A549 (cell line): ENCODE measurements around the gene RBP3. TPM values are rescaled to one million over a fixed set of nuclear protein-coding genes. Genes with fewer than 3 reads are reported as not detected.

Experiments used
- ATAC-seq, 2 experiments: fragments of 200-7000 bp in 1 of 2; fragments of >200 bp in 1 of 2; cut with Nextera tagmentation in 1 of 2; cut with Tn5 transposase in 1 of 2; 3 replicates each; pipeline versions ENCODE4 v1.8.0 to v1.9.1; 2018 to 2020; ENCODE audit warnings: mild to moderate bottlenecking in 1 of 2, moderate library complexity in 1 of 2
- CTCF ChIA-PET: fragments of 300-600 bp; sonication (Branson Sonifier 250); formaldehyde crosslinking; extraction: SDS; loops from one replicate; lab custom pipeline; 2021; ENCODE audit warnings: antibody characterized with exemption, inconsistent platforms; lab: Yijun Ruan, JAX
- POLR2A ChIA-PET: fragments of 350-600 bp; formaldehyde crosslinking; extraction: SDS; loops from one replicate; lab custom pipeline; 2021; ENCODE audit warnings: antibody characterized with exemption, inconsistent platforms; lab: Yijun Ruan, JAX
- DNase-seq, 2 experiments: peaks; one replicate each; pipeline versions ENCODE4 v3.0.0 to v3.0.0-alpha.2; 2011 to 2016; ENCODE audit warnings: low read depth in 1 of 2, low spot score in 1 of 2
- FAIRE-seq: peaks from 2 replicates; lab custom pipeline; 2011; peaks lifted over from hg19 to GRCh38; lab: Jason Lieb, UNC
- H3K27ac ChIP-seq, 2 experiments: fragments of >200 bp; sonication (Bioruptor Twin); formaldehyde crosslinking; 3 replicates each; pipeline ENCODE4 v1.5.1; 2016 to 2017
- H3K4me1 ChIP-seq: fragments of >200 bp; sonication (Bioruptor Twin); formaldehyde crosslinking; 3 replicates; pipeline ENCODE4 v1.6.1; 2016
- H3K4me2 ChIP-seq: fragments of >200 bp; sonication (Bioruptor Twin); formaldehyde crosslinking; 3 replicates; pipeline ENCODE4 v1.6.1; 2016
- H3K4me3 ChIP-seq: fragments of >200 bp; sonication (Bioruptor Twin); formaldehyde crosslinking; 3 replicates; pipeline ENCODE4 v1.5.1; 2016
- H3K9me3 ChIP-seq: fragments of >200 bp; sonication (Bioruptor Twin); formaldehyde crosslinking; 3 replicates; pipeline ENCODE4 v1.6.1; 2016
- ATOH8 ChIP-seq: fragments of 250-450 bp; sonication (Bioruptor Pico); IDR thresholded peaks from 2 replicates; pipeline ENCODE4 v1.5.0; 2020; ENCODE audit warnings: low read depth, mild to moderate bottlenecking, moderate library complexity
- BHLHE40 ChIP-seq: IDR thresholded peaks from 2 replicates; pipeline ENCODE4 v1.6.1; 2012; ENCODE audit warnings: low read depth, low read length, inconsistent platforms
- CEBPB ChIP-seq, 2 experiments: fragments of >200 bp in 1 of 2; sonication (Bioruptor Twin) in 1 of 2; formaldehyde crosslinking in 1 of 2; IDR thresholded peaks; 2 replicates each; pipeline ENCODE4 v1.6.1; 2012 to 2016
- EHMT2 ChIP-seq: fragments of 200-600 bp; sonication (generic); IDR thresholded peaks from 2 replicates; pipeline ENCODE4 v1.6.1; 2016; ENCODE audit warnings: antibody characterized with exemption, low read depth, mild to moderate bottlenecking, moderate library complexity
- EP300 ChIP-seq, 2 experiments: fragments of >200 bp; sonication (Bioruptor Twin); formaldehyde crosslinking; IDR thresholded peaks; 2 replicates in 1 of 2; 3 replicates in 1 of 2; pipeline ENCODE4 v1.6.1; 2016 to 2017
- FOXS1 ChIP-seq: fragments of 250-450 bp; sonication (Bioruptor Pico); IDR thresholded peaks from 2 replicates; pipeline ENCODE4 v1.5.0; 2020; ENCODE audit warnings: mild to moderate bottlenecking, moderate library complexity
- GATA3 ChIP-seq: IDR thresholded peaks from 2 replicates; pipeline ENCODE4 v1.6.1; 2012; ENCODE audit warnings: borderline replicate concordance
- HEYL ChIP-seq: fragments of 250-450 bp; sonication (Bioruptor Pico); IDR thresholded peaks from 2 replicates; pipeline ENCODE4 v1.8.0; 2021; ENCODE audit warnings: mild to moderate bottlenecking, moderate library complexity
- HOXB5 ChIP-seq: fragments of 250-450 bp; sonication (Bioruptor Pico); IDR thresholded peaks from 2 replicates; pipeline ENCODE4 v1.5.0; 2020; ENCODE audit warnings: mild to moderate bottlenecking, moderate library complexity
- JUN ChIP-seq, 2 experiments: fragments of >200 bp; sonication (Bioruptor Twin); formaldehyde crosslinking; IDR thresholded peaks; 2 replicates in 1 of 2; 3 replicates in 1 of 2; pipeline ENCODE4 v1.6.1; 2016 to 2017
- KDM5A ChIP-seq: fragments of 200-600 bp; sonication (generic); IDR thresholded peaks from 2 replicates; pipeline ENCODE4 v1.6.1; 2016; ENCODE audit warnings: antibody characterized with exemption, mild to moderate bottlenecking
- MAX ChIP-seq: IDR thresholded peaks from 2 replicates; pipeline ENCODE4 v1.6.1; 2012
- MYC ChIP-seq: IDR thresholded peaks from 2 replicates; pipeline ENCODE4 v1.6.1; 2012; ENCODE audit warnings: mild to moderate bottlenecking, inconsistent platforms, low read length, improper control_type of control experiment, borderline replicate concordance
- NFE2L2 ChIP-seq: fragments of 150-350 bp; conservative IDR thresholded peaks from 2 replicates; pipeline ENCODE4 v1.6.1; 2014; ENCODE audit warnings: low read length
- NPAS2 ChIP-seq: fragments of 250-450 bp; sonication (Bioruptor Pico); IDR thresholded peaks from 2 replicates; pipeline ENCODE4 v1.8.0; 2022; ENCODE audit warnings: mild to moderate bottlenecking, moderate library complexity, borderline replicate concordance
- NR3C1 ChIP-seq: fragments of >200 bp; sonication (Bioruptor Twin); formaldehyde crosslinking; IDR thresholded peaks from 3 replicates; pipeline ENCODE4 v1.6.1; 2017
- RFX5 ChIP-seq: fragments of 450-650 bp; IDR thresholded peaks from 2 replicates; pipeline ENCODE4 v1.7.1; 2014; ENCODE audit warnings: antibody characterized with exemption, mild to moderate bottlenecking, moderate library complexity
- USF2 ChIP-seq: fragments of 450-650 bp; IDR thresholded peaks from 2 replicates; pipeline ENCODE4 v1.6.1; 2014; ENCODE audit warnings: antibody characterized with exemption
- ZNF302 ChIP-seq: fragments of 250-450 bp; sonication (Bioruptor Pico); IDR thresholded peaks from 2 replicates; pipeline ENCODE4 v1.9.0; 2021; ENCODE audit warnings: inconsistent platforms, mild to moderate bottlenecking, moderate library complexity
- WGBS: methylation state at CpG from one replicate; pipeline ENCODE4 v1.1.6; 2017; ENCODE audit errors: missing lambda C conversion rate; 5-methylcytosine and 5-hydroxymethylcytosine counted together
- polyA plus RNA-seq, 4 experiments: library from polyadenylated mRNA; depleted of rRNA in 3 of 4; stranded (reverse); fragments of >200 nt; fragmentation: RNase III in 1 of 4; extraction: RNeasy Plus Mini Kit Qiagen cat#74134 plus additional on column Dnase treatment in 1 of 4; gene quantifications; 2 replicates in 3 of 4; 3 replicates in 1 of 4; pipeline ENCODE4 v1.2.3, GENCODE V29; 2011 to 2017
- TF ChIP-seq, protein P1 (sequence below): IDR thresholded peaks from 2 replicates; pipeline ENCODE4 v1.6.1; 2012
- TF ChIP-seq, protein P2 (sequence below): fragments of >200 bp; sonication (Bioruptor Twin); formaldehyde crosslinking; IDR thresholded peaks from 2 replicates; pipeline ENCODE4 v1.6.1; 2016
- TF ChIP-seq, protein P3 (sequence below): fragments of >200 bp; sonication (Bioruptor Twin); formaldehyde crosslinking; IDR thresholded peaks from 3 replicates; pipeline ENCODE4 v1.6.1; 2016

RBP3 gene
- polyA plus RNA-seq, 2 of the 4 experiments (the other 2 are of a cell fraction), result not detected

GRCh38 chr10:47326306-47326926, 21.7 kb upstream of the RBP3 start:
- Histone ChIP-seq H3K4me1 (peaks cover 6% of the 10 kb centered on the region; the same call in 1 of the 3 replicates), H3K9me3 (no peaks in the 10 kb centered on the region), H3K4me2 (no peak overlapping the region), H3K27ac (no peak overlapping the region), H3K4me3 (no peak overlapping the region)
- TF ChIP-seq KDM5A (no peak), USF2 (no peak), NFE2L2 (no peak), MYC (no peak), RFX5 (no peak), ZNF302 (CRISPR knock-in tag) (no peak), HEYL (CRISPR knock-in tag) (no peak), NPAS2 (no peak), BHLHE40 (no peak)
- TF ChIP-seq, protein P1, sequence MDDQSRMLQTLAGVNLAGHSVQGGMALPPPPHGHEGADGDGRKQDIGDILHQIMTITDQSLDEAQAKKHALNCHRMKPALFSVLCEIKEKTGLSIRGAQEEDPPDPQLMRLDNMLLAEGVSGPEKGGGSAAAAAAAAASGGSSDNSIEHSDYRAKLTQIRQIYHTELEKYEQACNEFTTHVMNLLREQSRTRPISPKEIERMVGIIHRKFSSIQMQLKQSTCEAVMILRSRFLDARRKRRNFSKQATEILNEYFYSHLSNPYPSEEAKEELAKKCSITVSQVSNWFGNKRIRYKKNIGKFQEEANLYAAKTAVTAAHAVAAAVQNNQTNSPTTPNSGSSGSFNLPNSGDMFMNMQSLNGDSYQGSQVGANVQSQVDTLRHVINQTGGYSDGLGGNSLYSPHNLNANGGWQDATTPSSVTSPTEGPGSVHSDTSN, result no peak
- TF ChIP-seq, protein P2, sequence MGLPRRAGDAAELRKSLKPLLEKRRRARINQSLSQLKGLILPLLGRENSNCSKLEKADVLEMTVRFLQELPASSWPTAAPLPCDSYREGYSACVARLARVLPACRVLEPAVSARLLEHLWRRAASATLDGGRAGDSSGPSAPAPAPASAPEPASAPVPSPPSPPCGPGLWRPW, result no peak
- no peak for DNase-seq
- ChIA-PET CTCF (interaction anchor here (5.2 to 8.3 kb wide), 2 partner anchors 13 to 14 kb away, joined by 24 to 68 read pairs; no protein-coding TSS in a partner anchor), POLR2A (no interaction called here)
- no peak for FAIRE-seq
- no peak for ATAC-seq
- WGBS, result 47% methylated on average over 5 of the region's 5 CpGs

DNA sequence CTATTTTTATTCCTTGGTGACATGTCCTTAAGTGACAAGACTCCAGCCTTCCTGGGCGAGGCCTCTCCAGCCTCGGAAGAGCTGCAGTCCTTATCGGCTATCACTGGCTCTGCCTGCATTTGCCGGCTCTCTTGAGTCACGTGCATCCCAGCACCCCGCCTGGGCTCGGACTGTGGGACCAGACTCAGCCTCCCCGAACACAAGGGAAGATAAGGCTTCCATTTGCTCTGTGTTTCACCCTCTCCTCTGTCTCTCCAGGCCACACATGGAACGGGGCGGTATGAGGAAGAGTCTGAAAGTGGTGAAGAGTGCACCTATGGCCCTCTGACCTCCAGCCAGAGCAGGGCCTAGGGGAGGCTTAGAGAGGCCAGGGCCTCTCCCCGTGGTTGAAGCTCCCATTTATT, 21.2 kb upstream of the RBP3 start:
- POLR2A ChIA-PET, result no interaction called here
- DNase-seq, result no peak
- Histone ChIP-seq H3K4me3 (no peak overlapping the region), H3K27ac (no peak overlapping the region), H3K4me2 (no peak overlapping the region), H3K4me1 (peaks cover 6% of the 10 kb centered on the region; the same call in 1 of the 3 replicates), H3K9me3 (no peaks in the 10 kb centered on the region)
- TF ChIP-seq, protein P3, sequence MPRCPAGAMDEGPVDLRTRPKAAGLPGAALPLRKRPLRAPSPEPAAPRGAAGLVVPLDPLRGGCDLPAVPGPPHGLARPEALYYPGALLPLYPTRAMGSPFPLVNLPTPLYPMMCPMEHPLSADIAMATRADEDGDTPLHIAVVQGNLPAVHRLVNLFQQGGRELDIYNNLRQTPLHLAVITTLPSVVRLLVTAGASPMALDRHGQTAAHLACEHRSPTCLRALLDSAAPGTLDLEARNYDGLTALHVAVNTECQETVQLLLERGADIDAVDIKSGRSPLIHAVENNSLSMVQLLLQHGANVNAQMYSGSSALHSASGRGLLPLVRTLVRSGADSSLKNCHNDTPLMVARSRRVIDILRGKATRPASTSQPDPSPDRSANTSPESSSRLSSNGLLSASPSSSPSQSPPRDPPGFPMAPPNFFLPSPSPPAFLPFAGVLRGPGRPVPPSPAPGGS, result no peak
- TF ChIP-seq ATOH8 (CRISPR knock-in tag) (no peak), BHLHE40 (no peak), EHMT2 (no peak), KDM5A (no peak), MAX (no peak), ZNF302 (CRISPR knock-in tag) (no peak), JUN (IDR thresholded peaks at IDR 0.05) (no peak), USF2 (no peak), NR3C1 (no peak), HOXB5 (CRISPR knock-in tag) (no peak), EP300 (IDR thresholded peaks at IDR 0.05) (no peak), GATA3 (no peak), CEBPB (IDR thresholded peaks at IDR 0.05) (no peak), NPAS2 (no peak), FOXS1 (no peak)
- TF ChIP-seq, protein P2, result no peak
- no peak for FAIRE-seq
- WGBS, result 63% methylated on average over 10 of the region's 11 CpGs
- CTCF ChIA-PET, result interaction anchor here (5.2 to 8.3 kb wide), 2 partner anchors 13 to 14 kb away, joined by 24 to 68 read pairs; no protein-coding TSS in a partner anchor
- ATAC-seq, result no peak
